IMR-90 (cell line): ENCODE results near the gene GPX3. TPM values are rescaled to one million over a fixed set of nuclear protein-coding genes. Genes with fewer than 3 reads are reported as not detected.

Experiments
- ATAC-seq: fragments of 200-7000 bp; cut with Tn5 transposase; 2 replicates; pipeline ENCODE4 v1.9.1; 2020; ENCODE audit warnings: low read depth, mild to moderate bottlenecking, moderate library complexity
- BruUV-seq: library from RNA; stranded (reverse); fragments of 400-500 nt; replicated peaks from 2 replicates; lab custom pipeline; 2021; lab: Mats Ljungman, UMichigan
- CTCF ChIA-PET: fragments of 300-600 bp; formaldehyde crosslinking; extraction: SDS; loops from one replicate; lab custom pipeline; 2021; ENCODE audit warnings: antibody characterized with exemption; lab: Yijun Ruan, JAX
- POLR2A ChIA-PET: fragments of 300-600 bp; sonication (Branson Sonifier 250); formaldehyde crosslinking; loops from one replicate; lab custom pipeline; 2022; ENCODE audit warnings: antibody characterized with exemption; ENCODE audit not compliant: unreplicated experiment; lab: Charles Lee
- DNase-seq: peaks from one replicate; pipeline ENCODE4 v3.0.0; 2013
- H2AFZ ChIP-seq: replicated peaks from 2 replicates; pipeline ENCODE3; 2013; ENCODE audit warnings: low read length, mild to moderate bottlenecking; ENCODE audit not compliant: poor library complexity
- H2AK5ac ChIP-seq: 2 replicates; pipeline ENCODE4 v1.6.1; 2013; ENCODE audit warnings: low read depth, low read length, inconsistent platforms
- H2AK9ac ChIP-seq: replicated peaks from 2 replicates; pipeline ENCODE3; 2013; ENCODE audit warnings: mild to moderate bottlenecking, low read depth, low read length, moderate library complexity; ENCODE audit not compliant: poor library complexity
- H2BK120ac ChIP-seq: 2 replicates; pipeline ENCODE4 v1.6.1; 2013; ENCODE audit warnings: low read depth, low read length, inconsistent platforms
- H2BK15ac ChIP-seq: 3 replicates; pipeline ENCODE4 v1.6.1; 2013; ENCODE audit warnings: low read depth, low read length, inconsistent platforms
- H2BK20ac ChIP-seq: 2 replicates; pipeline ENCODE4 v1.6.1; 2013; ENCODE audit warnings: low read depth, mild to moderate bottlenecking, inconsistent platforms, low read length, moderate library complexity
- H2BK5ac ChIP-seq: 2 replicates; pipeline ENCODE4 v1.6.1; 2013; ENCODE audit warnings: mild to moderate bottlenecking, low read depth, low read length, inconsistent platforms; ENCODE audit not compliant: poor library complexity, severe bottlenecking
- H3K14ac ChIP-seq: replicated peaks from 2 replicates; pipeline ENCODE4 v1.6.1; 2013; ENCODE audit warnings: low read depth, low read length, inconsistent platforms
- H3K18ac ChIP-seq: 2 replicates; pipeline ENCODE4 v1.6.1; 2013; ENCODE audit warnings: low read depth, low read length, control low read depth
- H3K23ac ChIP-seq: 2 replicates; pipeline ENCODE4 v1.6.1; 2013; ENCODE audit warnings: low read depth, low read length, inconsistent platforms
- H3K27ac ChIP-seq: 2 replicates; pipeline ENCODE4 v1.5.1; 2013; ENCODE audit warnings: mild to moderate bottlenecking, control low read depth, low read length; ENCODE audit not compliant: insufficient read depth
- H3K27me3 ChIP-seq: 2 replicates; pipeline ENCODE4 v1.6.1; 2013; ENCODE audit warnings: low read length; ENCODE audit not compliant: control insufficient read depth, insufficient read depth
- H3K36me3 ChIP-seq: 2 replicates; pipeline ENCODE4 v1.6.1; 2013; ENCODE audit warnings: low read length, mixed read lengths; ENCODE audit not compliant: control insufficient read depth, insufficient read depth
- H3K4ac ChIP-seq: 2 replicates; pipeline ENCODE4 v1.6.1; 2013; ENCODE audit warnings: low read depth, low read length, inconsistent platforms
- H3K4me1 ChIP-seq: 2 replicates; pipeline ENCODE4 v1.6.1; 2013; ENCODE audit warnings: low read length, mixed read lengths; ENCODE audit not compliant: control insufficient read depth, insufficient read depth
- H3K4me2 ChIP-seq: 2 replicates; pipeline ENCODE4 v1.6.1; 2013; ENCODE audit warnings: low read depth, mild to moderate bottlenecking, control low read depth, low read length, moderate library complexity
- H3K4me3 ChIP-seq: 2 replicates; pipeline ENCODE4 v1.5.1; 2013; ENCODE audit warnings: low read depth, mild to moderate bottlenecking, control low read depth, low read length, moderate library complexity; ENCODE audit not compliant: insufficient read depth
- H3K56ac ChIP-seq: 2 replicates; pipeline ENCODE4 v1.6.1; 2013; ENCODE audit warnings: low read length, inconsistent platforms; ENCODE audit not compliant: insufficient read depth; ENCODE audit errors: extremely low read depth
- H3K79me1 ChIP-seq, 2 experiments: 2 replicates each; pipeline ENCODE4 v1.6.1; 2013; ENCODE audit warnings: low read length in 2 of 2, inconsistent platforms in 1 of 2, low read depth in 1 of 2
- H3K9ac ChIP-seq: 2 replicates; pipeline ENCODE4 v1.6.1; 2013; ENCODE audit warnings: low read depth, low read length, control low read depth
- H3K9me1 ChIP-seq: 2 replicates; pipeline ENCODE4 v1.6.1; 2013; ENCODE audit warnings: low read length, inconsistent platforms; ENCODE audit not compliant: insufficient read depth
- H3K9me3 ChIP-seq: 2 replicates; pipeline ENCODE4 v1.6.1; 2013; ENCODE audit warnings: low read length; ENCODE audit not compliant: control insufficient read depth, insufficient read depth
- H4K20me1 ChIP-seq: 2 replicates; pipeline ENCODE4 v1.6.1; 2013; ENCODE audit warnings: low read length, inconsistent platforms; ENCODE audit not compliant: insufficient read depth
- H4K5ac ChIP-seq: 2 replicates; pipeline ENCODE4 v1.6.1; 2013; ENCODE audit warnings: mild to moderate bottlenecking, low read depth, low read length, control low read depth
- H4K8ac ChIP-seq, 2 experiments: 2 replicates each; pipeline ENCODE4 v1.6.1; 2013; ENCODE audit warnings: low read depth in 2 of 2, low read length in 2 of 2, control low read depth in 1 of 2, inconsistent platforms in 1 of 2
- H4K91ac ChIP-seq: 2 replicates; pipeline ENCODE4 v1.6.1; 2013; ENCODE audit warnings: low read depth, low read length, inconsistent platforms; ENCODE audit not compliant: insufficient read depth
- BHLHE40 ChIP-seq: fragments of 150-350 bp; IDR thresholded peaks from 2 replicates; pipeline ENCODE4 v1.6.1; 2016; ENCODE audit warnings: mild to moderate bottlenecking, low read depth, low read length
- CEBPB ChIP-seq: IDR thresholded peaks from 2 replicates; pipeline ENCODE4 v1.6.1; 2012; ENCODE audit warnings: low read depth, low read length, improper control_type of control experiment
- CHD1 ChIP-seq: IDR thresholded peaks from 2 replicates; pipeline ENCODE4 v1.6.1; 2012; ENCODE audit warnings: low read depth, low read length, improper control_type of control experiment
- CTCF ChIP-seq: conservative IDR thresholded peaks from 2 replicates; pipeline ENCODE4 v1.5.1; 2012; ENCODE audit warnings: mild to moderate bottlenecking, low read depth, low read length, improper control_type of control experiment
- ELK1 ChIP-seq: fragments of 150-350 bp; IDR thresholded peaks from 2 replicates; pipeline ENCODE4 v1.6.1; 2016; ENCODE audit warnings: low read depth, mild to moderate bottlenecking, low read length, moderate library complexity, borderline replicate concordance
- FOS ChIP-seq: fragments of 150-350 bp; IDR thresholded peaks from 2 replicates; pipeline ENCODE4 v1.6.1; 2016; ENCODE audit warnings: low read depth, low read length
- MAFK ChIP-seq: IDR thresholded peaks from 2 replicates; pipeline ENCODE4 v1.6.1; 2012; ENCODE audit warnings: low read depth, low read length, improper control_type of control experiment
- MAZ ChIP-seq: IDR thresholded peaks from 2 replicates; pipeline ENCODE4 v1.6.1; 2012; ENCODE audit warnings: low read depth, mild to moderate bottlenecking, low read length, improper control_type of control experiment, moderate library complexity, borderline replicate concordance
- MXI1 ChIP-seq: IDR thresholded peaks from 2 replicates; pipeline ENCODE4 v1.6.1; 2012; ENCODE audit warnings: low read depth, mild to moderate bottlenecking, low read length, moderate library complexity, borderline replicate concordance
- NFE2L2 ChIP-seq: fragments of 150-350 bp; IDR thresholded peaks from 2 replicates; pipeline ENCODE4 v1.6.1; 2016; ENCODE audit warnings: low read depth, mild to moderate bottlenecking, low read length
- POLR2A ChIP-seq: IDR thresholded peaks from 2 replicates; pipeline ENCODE4 v1.6.1; 2012; ENCODE audit warnings: mild to moderate bottlenecking, low read depth, low read length
- RAD21 ChIP-seq: IDR thresholded peaks from 2 replicates; pipeline ENCODE4 v1.6.1; 2012; ENCODE audit warnings: low read length, improper control_type of control experiment
- RCOR1 ChIP-seq: IDR thresholded peaks from 2 replicates; pipeline ENCODE4 v1.6.1; 2012; ENCODE audit warnings: mild to moderate bottlenecking, low read length, improper control_type of control experiment; ENCODE audit not compliant: insufficient replicate concordance
- RFX5 ChIP-seq: IDR thresholded peaks from 2 replicates; pipeline ENCODE4 v1.8.0; 2012; ENCODE audit warnings: low read depth, mild to moderate bottlenecking, low read length, moderate library complexity
- SMC3 ChIP-seq: fragments of 150-350 bp; IDR thresholded peaks from 2 replicates; pipeline ENCODE4 v1.6.1; 2016; ENCODE audit warnings: low read depth, mild to moderate bottlenecking, antibody characterized with exemption, low read length, moderate library complexity
- USF2 ChIP-seq: fragments of 150-350 bp; IDR thresholded peaks from 2 replicates; pipeline ENCODE4 v1.6.1; 2017; ENCODE audit warnings: mild to moderate bottlenecking, antibody characterized with exemption, low read length, low read depth
- WGBS, 2 experiments: methylation state at CpG; one replicate each; pipeline versions ENCODE4 v1.1.5 to v1.1.7; 2013; ENCODE audit warnings: missing lambda C conversion rate in 2 of 2; ENCODE audit not compliant: insufficient read length in 1 of 2; ENCODE audit errors: extremely low coverage in 2 of 2; 5-methylcytosine and 5-hydroxymethylcytosine counted together
- dilution Hi-C: fragments of 300-500 bp; cut with HindIII; formaldehyde crosslinking; loops from one replicate; pipeline ENCODE4 v1.14.3; 2018; ENCODE audit warnings: low sequenced_read_pairs; ENCODE audit not compliant: unreplicated experiment
- in situ Hi-C: fragments of 300-500 bp; cut with MboI; formaldehyde crosslinking; loops from 3 replicates; pipeline ENCODE4 v1.14.3; 2019; ENCODE audit warnings: low sequenced_read_pairs, inconsistent platforms, mixed read lengths
- intact Hi-C: fragments of 100-400 bp; cut with micrococcal nuclease; formaldehyde crosslinking; loops from 2 replicates; pipeline ENCODE4 v1.10.0; 2022
- polyA plus RNA-seq, 3 experiments: library from polyadenylated mRNA; depleted of rRNA; stranded (reverse); fragments of >200 nt; gene quantifications; 2 replicates each; pipeline ENCODE4 v1.2.3, GENCODE V29; 2012; ENCODE audit warnings: low replicate concordance in 1 of 3
- total RNA-seq: library from RNA; depleted of rRNA; stranded (reverse); fragments of >200 nt; gene quantifications from 2 replicates; pipeline ENCODE4 v1.2.3, GENCODE V29; 2012

The GPX3 gene
- total and polyA plus RNA-seq, 2 of the 4 experiments (the other 2 are of a cell fraction): 0.36 to 1.0 TPM

- no peaks in the 10 kb centered on the region for H3K9me1 ChIP-seq
- H3K36me3 ChIP-seq: no peaks in the 10 kb centered on the region
- no peak overlapping the region for H2AFZ ChIP-seq
- TF ChIP-seq BHLHE40: no peak
- TF ChIP-seq MAFK: no peak
- no peak for TF ChIP-seq NFE2L2
- TF ChIP-seq RAD21: no peak
- no peak for TF ChIP-seq POLR2A
- no peak for TF ChIP-seq CEBPB
- no peak for TF ChIP-seq FOS
- no peak for TF ChIP-seq MAZ
- no peak for TF ChIP-seq RFX5
- no peak for TF ChIP-seq CTCF
- TF ChIP-seq ELK1: no peak
- TF ChIP-seq CHD1: no peak
- TF ChIP-seq SMC3: no peak
- TF ChIP-seq RCOR1: no peak
- no peak for TF ChIP-seq USF2
- no peak for TF ChIP-seq MXI1
- in situ Hi-C loops (no loop called here), dilution Hi-C loops (no loop called here), intact Hi-C loops (no loop called here)
- H4K91ac ChIP-seq: no peak overlapping the region
- H3K23ac ChIP-seq: no peak overlapping the region
- ChIA-PET CTCF (interaction anchor here (0.7 kb wide), 1 partner anchor 121 kb away, joined by 3 read pairs; no protein-coding TSS in a partner anchor), POLR2A (no interaction called here)
- H4K20me1 ChIP-seq: no peaks in the 10 kb centered on the region
- 84% methylated on average over 4 of the region's 6 CpGs; no CpG with 5 or more reads in 1 of the 2 experiments for WGBS, 2 experiments
- no peak overlapping the region for H2BK20ac ChIP-seq
- H3K27me3 ChIP-seq: peaks cover 4% of the 10 kb centered on the region; the same call in 1 of the 2 replicates
- ATAC-seq: no peak
- H3K4me2 ChIP-seq: no peak overlapping the region
- no peak overlapping the region for H2AK5ac ChIP-seq
- no peak overlapping the region for H3K14ac ChIP-seq
- H3K4me3 ChIP-seq: no peak overlapping the region
- H3K27ac ChIP-seq: no peak overlapping the region
- H2AK9ac ChIP-seq: no peak overlapping the region
- DNase-seq: no peak
- H4K8ac ChIP-seq: no peak overlapping the region
- no peak overlapping the region for H3K18ac ChIP-seq
- no TSS peak for BruUV-seq
- no peak overlapping the region for H3K56ac ChIP-seq
- no peaks in the 10 kb centered on the region for H3K79me1 ChIP-seq
- H2BK5ac ChIP-seq: no peak overlapping the region
- H3K9me3 ChIP-seq: peaks cover 7% of the 10 kb centered on the region; the same call in 1 of the 2 replicates
- H3K9ac ChIP-seq: no peak overlapping the region
- no peak overlapping the region for H2BK15ac ChIP-seq
- H3K4me1 ChIP-seq: no peaks in the 10 kb centered on the region
- no peak overlapping the region for H4K5ac ChIP-seq
- H2BK120ac ChIP-seq: no peak overlapping the region
- H3K4ac ChIP-seq: no peak overlapping the region
Observed at GRCh38 chr5:150992705-150993104, 27.7 kb upstream of the GPX3 start.
